H9 (cell line): Measurements from ENCODE around the gene ANTXR2. TPM values are rescaled to one million over a fixed set of nuclear protein-coding genes. Genes with fewer than 3 reads are reported as not detected.

Experiments
- DNase-seq: peaks from one replicate; pipeline ENCODE4 v3.0.0-alpha.2; 2017
- H2AFZ ChIP-seq: one replicate; pipeline ENCODE4 v1.6.1; 2013; ENCODE audit warnings: mild to moderate bottlenecking, low read length, control low read depth, moderate library complexity
- H2AK5ac ChIP-seq: 2 replicates; pipeline ENCODE4 v1.6.1; 2013; ENCODE audit warnings: low read length, control low read depth, mixed read lengths; ENCODE audit not compliant: insufficient read length
- H2BK120ac ChIP-seq: one replicate; pipeline ENCODE4 v1.6.1; 2013; ENCODE audit warnings: low read depth, mild to moderate bottlenecking, low read length, control low read depth, inconsistent platforms; ENCODE audit not compliant: poor library complexity, severe bottlenecking
- H2BK12ac ChIP-seq: 2 replicates; pipeline ENCODE4 v1.6.1; 2013; ENCODE audit warnings: low read length, control low read depth, mixed read lengths, low read depth; ENCODE audit not compliant: insufficient read length
- H2BK15ac ChIP-seq: 2 replicates; pipeline ENCODE4 v1.6.1; 2013; ENCODE audit warnings: low read depth, low read length, control low read depth
- H2BK20ac ChIP-seq: one replicate; pipeline ENCODE4 v1.6.1; 2013; ENCODE audit warnings: low read depth, mild to moderate bottlenecking, low read length, control low read depth, inconsistent platforms; ENCODE audit not compliant: poor library complexity, severe bottlenecking
- H2BK5ac ChIP-seq: 2 replicates; pipeline ENCODE4 v1.6.1; 2013; ENCODE audit warnings: low read length, control low read depth, mixed read lengths; ENCODE audit not compliant: insufficient read length
- H3K14ac ChIP-seq: 2 replicates; pipeline ENCODE4 v1.6.1; 2013; ENCODE audit warnings: low read length, control low read depth; ENCODE audit not compliant: insufficient read depth
- H3K18ac ChIP-seq: 2 replicates; pipeline ENCODE4 v1.6.1; 2013; ENCODE audit warnings: low read depth, mild to moderate bottlenecking, mixed read lengths, low read length, control low read depth; ENCODE audit not compliant: insufficient read length
- H3K23ac ChIP-seq: 2 replicates; pipeline ENCODE4 v1.6.1; 2013; ENCODE audit warnings: low read length, control low read depth, mixed read lengths, low read depth; ENCODE audit not compliant: insufficient read length
- H3K23me2 ChIP-seq: 2 replicates; pipeline ENCODE4 v1.6.1; 2013; ENCODE audit warnings: low read depth, mild to moderate bottlenecking, mixed read lengths, low read length, control low read depth; ENCODE audit not compliant: insufficient read length, poor library complexity, severe bottlenecking
- H3K27ac ChIP-seq: 2 replicates; pipeline ENCODE4 v1.5.1; 2013; ENCODE audit warnings: low read length, control low read depth, mixed read lengths, low read depth; ENCODE audit not compliant: insufficient read length
- H3K27me3 ChIP-seq: 2 replicates; pipeline ENCODE4 v1.6.1; 2013; ENCODE audit warnings: low read length, control low read depth, inconsistent platforms; ENCODE audit not compliant: insufficient read depth
- H3K4ac ChIP-seq: 2 replicates; pipeline ENCODE4 v1.6.1; 2013; ENCODE audit warnings: low read depth, mild to moderate bottlenecking, control low read depth, inconsistent platforms, low read length, moderate library complexity
- H3K4me1 ChIP-seq: 2 replicates; pipeline ENCODE4 v1.6.1; 2013; ENCODE audit warnings: low read length, control low read depth, inconsistent platforms; ENCODE audit not compliant: insufficient read depth
- H3K4me2 ChIP-seq: 2 replicates; pipeline ENCODE4 v1.6.1; 2013; ENCODE audit warnings: low read length, control low read depth, mixed read lengths; ENCODE audit not compliant: insufficient read length, insufficient read depth
- H3K56ac ChIP-seq: 2 replicates; pipeline ENCODE4 v1.6.1; 2013; ENCODE audit warnings: low read depth, mild to moderate bottlenecking, mixed read lengths, low read length, control low read depth; ENCODE audit not compliant: insufficient read length
- H3K79me1 ChIP-seq: 2 replicates; pipeline ENCODE4 v1.6.1; 2013; ENCODE audit warnings: low read depth, mild to moderate bottlenecking, moderate library complexity, low read length, control low read depth, inconsistent platforms; ENCODE audit not compliant: insufficient read depth, poor library complexity, severe bottlenecking
- H3K79me2 ChIP-seq: 2 replicates; pipeline ENCODE4 v1.6.1; 2013; ENCODE audit warnings: low read length, control low read depth, inconsistent platforms; ENCODE audit not compliant: insufficient read depth
- H3K9ac ChIP-seq: 2 replicates; pipeline ENCODE4 v1.6.1; 2013; ENCODE audit warnings: low read length, control low read depth, mixed read lengths; ENCODE audit not compliant: insufficient read length; ENCODE audit errors: extremely low read depth
- H3K9me3 ChIP-seq: one replicate; pipeline ENCODE4 v1.6.1; 2013; ENCODE audit warnings: low read depth, low read length, inconsistent platforms; ENCODE audit not compliant: control insufficient read depth
- H3T11ph ChIP-seq: one replicate; pipeline ENCODE4 v1.6.1; 2013; ENCODE audit warnings: mild to moderate bottlenecking, low read length, control low read depth, inconsistent platforms
- H4K20me1 ChIP-seq: one replicate; pipeline ENCODE4 v1.6.1; 2013; ENCODE audit not compliant: control insufficient read depth, insufficient read length, insufficient read depth
- H4K5ac ChIP-seq: 2 replicates; pipeline ENCODE4 v1.6.1; 2013; ENCODE audit warnings: low read depth, mild to moderate bottlenecking, mixed read lengths, low read length, control low read depth; ENCODE audit not compliant: insufficient read length
- H4K8ac ChIP-seq: replicated peaks from 2 replicates; pipeline ENCODE4 v1.6.1; 2013; ENCODE audit warnings: low read length, control low read depth, mixed read lengths, low read depth; ENCODE audit not compliant: insufficient read length
- H4K91ac ChIP-seq: 2 replicates; pipeline ENCODE4 v1.6.1; 2013; ENCODE audit warnings: low read depth, mild to moderate bottlenecking, moderate library complexity, mixed read lengths, low read length, control low read depth; ENCODE audit not compliant: insufficient read length
- H3K27ac Mint-ChIP-seq, 3 experiments: 2 replicates in 2 of 3; 3 replicates in 1 of 3; pipeline ENCODE4 v1.8.0; 2020 to 2021; ENCODE audit warnings: mixed read lengths in 3 of 3, mild to moderate bottlenecking in 1 of 3, moderate library complexity in 1 of 3
- H3K27me3 Mint-ChIP-seq: 2 replicates; pipeline ENCODE4 v1.8.0; 2021; ENCODE audit warnings: low read depth, mild to moderate bottlenecking, moderate library complexity, mixed read lengths
- H3K36me3 Mint-ChIP-seq, 3 experiments: 2 replicates in 2 of 3; 3 replicates in 1 of 3; pipeline ENCODE4 v1.8.0; 2020 to 2021; ENCODE audit warnings: low read depth in 3 of 3, mixed read lengths in 3 of 3; ENCODE audit not compliant: insufficient read depth in 1 of 3
- H3K4me1 Mint-ChIP-seq, 2 experiments: 2 replicates each; pipeline ENCODE4 v1.8.0; 2020; ENCODE audit warnings: mixed read lengths in 2 of 2
- H3K4me3 Mint-ChIP-seq, 2 experiments: 2 replicates in 1 of 2; 3 replicates in 1 of 2; pipeline ENCODE4 v1.8.0; 2020 to 2021; ENCODE audit warnings: mild to moderate bottlenecking in 2 of 2, mixed read lengths in 2 of 2, moderate library complexity in 1 of 2
- H3K9me3 Mint-ChIP-seq, 2 experiments: 2 replicates in 1 of 2; 3 replicates in 1 of 2; pipeline ENCODE4 v1.8.0; 2020; ENCODE audit warnings: mild to moderate bottlenecking in 2 of 2, mixed read lengths in 2 of 2, moderate library complexity in 1 of 2
- CTCF ChIP-seq: fragments of 200-600 bp; sonication (generic); conservative IDR thresholded peaks from 3 replicates; pipeline ENCODE4 v1.8.0; 2021; ENCODE audit warnings: antibody characterized with exemption, mild to moderate bottlenecking
- WGBS: extraction: QIAGEN DNeasy Blood & Tissue Kit; methylation state at CpG from one replicate; pipeline ENCODE4 v1.1.7; 2013; ENCODE audit warnings: missing lambda C conversion rate, low lambda C conversion rate, mixed read lengths; ENCODE audit not compliant: insufficient read length; ENCODE audit errors: extremely low coverage; 5-methylcytosine and 5-hydroxymethylcytosine counted together
- total RNA-seq: library from RNA; stranded (reverse); gene quantifications from 2 replicates; pipeline ENCODE4 v1.2.1, GENCODE V29; 2021

Gene ANTXR2
- total RNA-seq, 1 experiment from 2014 or later, result 4.7 TPM

GRCh38 chr4:80081566-80081965, 8.5 kb upstream of the ANTXR2 start:
- Histone ChIP-seq H3K23ac (no peak overlapping the region), H3K27ac (no peak overlapping the region), H3K9ac (no peak overlapping the region), H3T11ph (no peak overlapping the region), H3K27me3 (no peaks in the 10 kb centered on the region), H2BK12ac (no peak overlapping the region), H2BK5ac (no peak overlapping the region), H2BK15ac (no peak overlapping the region), H3K23me2 (no peaks in the 10 kb centered on the region), H3K56ac (no peak overlapping the region), H3K18ac (no peak overlapping the region), H2BK120ac (no peak overlapping the region), H3K4ac (no peak overlapping the region), H3K79me2 (no peaks in the 10 kb centered on the region), H3K9me3 (no peaks in the 10 kb centered on the region), H2AK5ac (no peak overlapping the region), H3K4me2 (no peak overlapping the region), H2BK20ac (no peak overlapping the region), H4K5ac (no peak overlapping the region), H3K14ac (no peak overlapping the region), H3K79me1 (no peaks in the 10 kb centered on the region), H4K20me1 (no peaks in the 10 kb centered on the region), H4K8ac (no peak overlapping the region), H2AFZ (no peak overlapping the region), H3K4me1 (no peaks in the 10 kb centered on the region), H4K91ac (no peak overlapping the region)
- Mint-ChIP-seq H3K4me3 (no peak overlapping the region), H3K9me3 (no peaks in the 10 kb centered on the region; a peak in 1 of 5 replicates), H3K27me3 (peaks cover 13% of the 10 kb centered on the region), H3K36me3 (no peaks in the 10 kb centered on the region), H3K27ac (no peak overlapping the region), H3K4me1 (no peaks in the 10 kb centered on the region)
- TF ChIP-seq CTCF, result no peak
- no peak for DNase-seq
- WGBS, result no CpG with 5 or more reads among the region's 4 CpGs
